Measurements from ENCODE around the gene DIP2C.

Gene DIP2C

DNA sequence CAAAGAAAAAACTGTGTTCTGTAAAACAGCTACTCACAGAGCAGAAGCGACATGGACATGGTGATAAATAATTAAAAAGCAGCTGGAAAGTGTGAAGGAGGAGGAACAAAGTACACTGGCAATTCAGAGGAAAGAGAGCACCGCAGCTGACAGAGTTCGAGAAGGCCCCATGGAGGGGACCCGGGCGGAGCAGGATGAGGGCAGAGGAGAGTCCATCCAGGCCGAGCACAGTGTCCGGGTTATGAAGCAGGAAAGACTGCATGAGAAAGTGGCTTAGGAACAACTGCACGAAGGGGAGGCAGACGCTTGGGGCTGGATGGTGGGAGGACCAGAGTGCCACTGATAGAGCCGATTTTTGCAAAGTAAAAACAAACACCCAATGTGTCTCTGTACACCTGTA is 368.7 kb downstream of the DIP2C start:
- in situ Hi-C loops (cut with HindIII; ENCODE audit: low pct_ligation_motif_present, low sequenced_read_pairs), result no loop called here
- Histone ChIP-seq H3K4me3 (ENCODE audit: low read depth, low read length) (no peak overlapping the region), H3K27ac (no peak overlapping the region)

DNA sequence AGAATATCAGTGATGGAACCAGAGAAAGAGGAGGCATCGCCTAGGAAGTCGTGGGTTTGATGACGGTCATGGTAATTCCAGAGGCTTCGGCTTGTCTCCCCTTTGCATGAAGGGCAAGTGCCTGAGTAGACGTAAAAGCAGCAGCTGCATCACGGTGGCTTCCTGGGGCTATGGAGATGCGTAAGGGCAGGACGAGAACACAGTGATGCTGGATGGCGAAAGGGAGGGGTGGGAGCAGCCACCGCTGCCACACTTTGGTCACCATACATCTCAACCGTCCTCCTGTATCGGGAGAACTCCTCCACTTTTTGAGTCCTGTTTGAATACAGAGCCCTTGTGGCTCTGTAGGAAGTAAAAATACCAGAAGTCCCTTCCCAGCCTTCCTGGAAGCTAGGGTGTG is 371.5 kb downstream of the DIP2C start:
- H3K27ac ChIP-seq, result no peak overlapping the region
- TF ChIP-seq, protein P1, sequence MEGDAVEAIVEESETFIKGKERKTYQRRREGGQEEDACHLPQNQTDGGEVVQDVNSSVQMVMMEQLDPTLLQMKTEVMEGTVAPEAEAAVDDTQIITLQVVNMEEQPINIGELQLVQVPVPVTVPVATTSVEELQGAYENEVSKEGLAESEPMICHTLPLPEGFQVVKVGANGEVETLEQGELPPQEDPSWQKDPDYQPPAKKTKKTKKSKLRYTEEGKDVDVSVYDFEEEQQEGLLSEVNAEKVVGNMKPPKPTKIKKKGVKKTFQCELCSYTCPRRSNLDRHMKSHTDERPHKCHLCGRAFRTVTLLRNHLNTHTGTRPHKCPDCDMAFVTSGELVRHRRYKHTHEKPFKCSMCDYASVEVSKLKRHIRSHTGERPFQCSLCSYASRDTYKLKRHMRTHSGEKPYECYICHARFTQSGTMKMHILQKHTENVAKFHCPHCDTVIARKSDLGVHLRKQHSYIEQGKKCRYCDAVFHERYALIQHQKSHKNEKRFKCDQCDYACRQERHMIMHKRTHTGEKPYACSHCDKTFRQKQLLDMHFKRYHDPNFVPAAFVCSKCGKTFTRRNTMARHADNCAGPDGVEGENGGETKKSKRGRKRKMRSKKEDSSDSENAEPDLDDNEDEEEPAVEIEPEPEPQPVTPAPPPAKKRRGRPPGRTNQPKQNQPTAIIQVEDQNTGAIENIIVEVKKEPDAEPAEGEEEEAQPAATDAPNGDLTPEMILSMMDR (IDR thresholded peaks at IDR 0.05; ENCODE audit: low read depth, low read length, missing control alignments), result no peak
- H3K27me3 ChIP-seq (replicated peaks), result no peaks in the 10 kb centered on the region
- in situ Hi-C loops (cut with HindIII; ENCODE audit: low pct_ligation_motif_present, low sequenced_read_pairs), result no loop called here
- no peak overlapping the region for H3K4me3 ChIP-seq (ENCODE audit: low read depth, low read length)
- peaks cover 4% of the 10 kb centered on the region for H3K36me3 ChIP-seq (replicated peaks)
- DNase-seq, result no peak

More for the DNA sequence above, 368.7 kb downstream of the DIP2C start:
- DNase-seq, result no peak
- H3K36me3 ChIP-seq (replicated peaks), result peaks cover 4% of the 10 kb centered on the region
- TF ChIP-seq, protein P1 (IDR thresholded peaks at IDR 0.05; ENCODE audit: low read depth, low read length, missing control alignments), result no peak
- H3K27me3 ChIP-seq (replicated peaks), result no peaks in the 10 kb centered on the region

DNA sequence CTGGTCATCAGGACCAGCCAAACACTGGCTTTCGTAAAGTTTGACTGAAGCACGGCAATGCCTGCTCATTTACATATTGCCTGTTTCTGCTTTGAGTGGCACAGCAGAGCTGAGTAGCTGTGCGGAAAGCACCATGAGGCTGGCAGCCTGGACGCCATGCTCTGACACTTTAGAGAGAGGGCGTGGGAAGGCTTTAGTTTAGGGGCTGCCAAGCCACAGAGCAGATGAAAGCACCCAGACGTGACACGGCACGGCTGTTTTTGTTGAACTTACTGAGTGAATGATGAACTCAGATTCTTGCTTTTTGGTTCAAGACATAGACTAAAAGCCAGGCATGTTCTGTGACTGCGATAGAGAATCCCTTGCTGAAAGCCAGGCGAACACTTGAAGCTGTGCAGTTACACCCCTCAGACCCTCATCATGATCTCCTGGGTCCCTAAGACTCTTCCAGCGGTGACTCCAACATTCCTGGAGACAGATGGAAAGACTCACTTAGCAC is 372.1 kb downstream of the DIP2C start:
- H3K27ac ChIP-seq, result no peak overlapping the region
- H3K27me3 ChIP-seq (replicated peaks), result no peaks in the 10 kb centered on the region
- H3K4me3 ChIP-seq (ENCODE audit: low read depth, low read length), result no peak overlapping the region
- in situ Hi-C loops (cut with HindIII; ENCODE audit: low pct_ligation_motif_present, low sequenced_read_pairs), result no loop called here
- TF ChIP-seq, protein P1 (IDR thresholded peaks at IDR 0.05; ENCODE audit: low read depth, low read length, missing control alignments), result no peak
- DNase-seq, result no peak
- H3K36me3 ChIP-seq (replicated peaks), result peaks cover 4% of the 10 kb centered on the region

DNA sequence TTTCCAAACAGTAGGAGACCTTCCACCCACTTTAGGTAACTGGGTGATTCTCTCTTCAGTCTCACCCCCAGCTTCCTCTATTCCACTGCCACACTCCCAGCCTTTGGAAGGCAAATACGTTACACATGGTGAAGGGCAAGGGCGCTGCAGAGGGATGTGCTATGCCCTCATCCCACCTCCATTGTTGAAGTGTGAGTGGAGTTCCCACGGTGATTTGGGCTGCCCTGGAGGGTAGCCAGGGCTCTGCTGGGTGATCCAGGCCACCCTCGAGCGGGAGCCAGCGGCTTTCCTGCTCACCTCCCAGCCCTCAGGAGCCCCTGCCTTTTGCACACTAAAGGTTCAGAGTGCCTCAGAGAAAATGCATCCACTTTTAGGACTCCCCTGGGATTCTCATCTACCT is 373.1 kb downstream of the DIP2C start:
- H3K27me3 ChIP-seq (replicated peaks), result no peaks in the 10 kb centered on the region
- peaks cover 4% of the 10 kb centered on the region for H3K36me3 ChIP-seq (replicated peaks)
- no peak for DNase-seq
- TF ChIP-seq, protein P1 (IDR thresholded peaks at IDR 0.05; ENCODE audit: low read depth, low read length, missing control alignments), result no peak
- in situ Hi-C loops (cut with HindIII; ENCODE audit: low pct_ligation_motif_present, low sequenced_read_pairs), result no loop called here
- no peak overlapping the region for H3K4me3 ChIP-seq (ENCODE audit: low read depth, low read length)
- H3K27ac ChIP-seq, result no peak overlapping the region

DNA sequence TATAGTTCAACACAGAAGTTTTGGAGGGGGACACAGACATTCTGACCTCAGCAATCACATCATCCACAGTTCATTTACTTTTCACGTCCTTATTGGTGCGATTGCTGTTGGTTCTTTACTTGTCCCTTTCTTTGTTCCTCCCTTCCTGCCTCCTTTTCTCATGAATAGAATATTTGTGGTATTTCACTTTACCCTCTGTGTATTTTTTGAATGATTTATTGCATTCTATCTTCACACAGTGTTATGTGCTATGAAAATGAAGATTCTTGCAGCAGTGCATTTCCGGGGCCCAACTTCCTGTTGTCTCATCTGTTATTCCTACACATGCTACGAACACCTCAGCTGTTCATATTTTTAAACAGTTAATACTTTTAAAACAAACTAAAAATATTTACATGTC is 374.6 kb downstream of the DIP2C start:
- no peak for DNase-seq
- TF ChIP-seq, protein P1 (IDR thresholded peaks at IDR 0.05; ENCODE audit: low read depth, low read length, missing control alignments), result no peak

DNA sequence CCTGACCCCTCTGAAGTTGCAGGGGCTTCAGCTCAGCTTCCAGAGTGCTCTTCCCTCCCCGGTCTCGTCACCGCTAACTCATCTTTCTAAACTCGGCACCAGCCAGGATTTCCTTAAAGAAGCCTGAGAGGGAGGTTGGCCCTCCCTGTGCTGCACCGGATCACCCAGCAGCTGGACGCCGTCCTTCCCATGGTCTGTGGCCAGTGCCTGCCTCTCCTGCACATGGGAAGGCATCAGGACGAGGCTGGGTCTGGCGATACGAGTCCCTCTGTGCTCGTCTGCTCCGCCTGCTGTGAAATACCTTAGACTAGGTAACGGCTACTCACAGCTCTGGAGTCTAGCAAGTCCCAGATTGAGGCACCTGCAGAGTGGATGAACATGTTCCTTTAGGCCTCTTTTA is 375.1 kb downstream of the DIP2C start:
- in situ Hi-C loops (cut with HindIII; ENCODE audit: low pct_ligation_motif_present, low sequenced_read_pairs), result no loop called here
- TF ChIP-seq, protein P1 (IDR thresholded peaks at IDR 0.05; ENCODE audit: low read depth, low read length, missing control alignments), result no peak
- H3K4me3 ChIP-seq (ENCODE audit: low read depth, low read length), result no peak overlapping the region
- no peak overlapping the region for H3K27ac ChIP-seq
- peaks cover 4% of the 10 kb centered on the region for H3K36me3 ChIP-seq (replicated peaks)
- no peak for DNase-seq
- H3K27me3 ChIP-seq (replicated peaks), result no peaks in the 10 kb centered on the region

More for the DNA sequence above, 374.6 kb downstream of the DIP2C start:
- no peaks in the 10 kb centered on the region for H3K27me3 ChIP-seq (replicated peaks)
- H3K36me3 ChIP-seq (replicated peaks), result peaks cover 4% of the 10 kb centered on the region
- in situ Hi-C loops (cut with HindIII; ENCODE audit: low pct_ligation_motif_present, low sequenced_read_pairs), result no loop called here
- no peak overlapping the region for H3K4me3 ChIP-seq (ENCODE audit: low read depth, low read length)
- H3K27ac ChIP-seq, result no peak overlapping the region

All from brain microvascular endothelial cell (primary cell).